ENCODE data around the gene CSTB.
"Not testable (repeated sequence)": the region's sequence is repeated elsewhere in the genome, so short reads cannot be mapped to it uniquely, and the experiment has no call there.

The CSTB gene

GRCh38 chr21:43775795-43776430, at the start of gene CSTB:
TSS of gene CSTB (minus strand) at chr21:43776308. CDS start at chr21:43776269, 39 bp downstream.
- peak within 1 kb of the TSS; percentile 94 for H3K4me3 ChIP-seq (ENCODE audit: low read depth, low read length)
- TF ChIP-seq CTCF (IDR thresholded peaks at IDR 0.05; ENCODE audit: borderline replicate concordance, insufficient read depth, low read depth, low read length) = peak; percentile 9; the same call in 1 of the 2 replicates

- TF ChIP-seq CTCF (IDR thresholded peaks at IDR 0.05; ENCODE audit: borderline replicate concordance, insufficient read depth, low read depth, low read length) = no peak
- no peak overlapping the region for H3K4me3 ChIP-seq (ENCODE audit: low read depth, low read length)
These were observed 49.3 kb upstream of the CSTB start for GRCh38 chr21:43825242-43825935.

GRCh38 chr21:43824333-43825241, 48.5 kb upstream of the CSTB start:
- TF ChIP-seq CTCF (IDR thresholded peaks at IDR 0.05; ENCODE audit: borderline replicate concordance, insufficient read depth, low read depth, low read length) = no peak
- no peak overlapping the region for H3K4me3 ChIP-seq (ENCODE audit: low read depth, low read length)

- not testable (repeated sequence) for H3K4me3 ChIP-seq (ENCODE audit: low read depth, low read length)
These were observed 46.6 kb upstream of the CSTB start for GRCh38 chr21:43822741-43823140.

GRCh38 chr21:43822166-43822565, 46.1 kb upstream of the CSTB start:
- not testable (repeated sequence) for H3K4me3 ChIP-seq (ENCODE audit: low read depth, low read length)

GRCh38 chr21:43820466-43820865, 44.4 kb upstream of the CSTB start:
- no peak overlapping the region for H3K4me3 ChIP-seq (ENCODE audit: low read depth, low read length)
- TF ChIP-seq CTCF (IDR thresholded peaks at IDR 0.05; ENCODE audit: borderline replicate concordance, insufficient read depth, low read depth, low read length) = no peak

GRCh38 chr21:43819511-43820405, 43.6 kb upstream of the CSTB start:
- H3K4me3 ChIP-seq (ENCODE audit: low read depth, low read length) = no peak overlapping the region
- no peak for TF ChIP-seq CTCF (IDR thresholded peaks at IDR 0.05; ENCODE audit: borderline replicate concordance, insufficient read depth, low read depth, low read length)
